LHCN-M2 (cell line): ENCODE data around the gene WFDC6. TPM values are rescaled to one million over a fixed set of nuclear protein-coding genes. Genes with fewer than 3 reads are reported as not detected.
A peak's percentile ranks its signal among the peaks of the same experiment; 100 is the strongest.
"Not testable (repeated sequence)": the region's sequence is repeated elsewhere in the genome, so short reads cannot be mapped to it uniquely, and the experiment has no call there.

Source experiments
- DNase-seq: peaks from one replicate; pipeline ENCODE4 v3.0.0-alpha.2; 2012; ENCODE audit warnings: low read depth
- polyA plus RNA-seq: library from polyadenylated mRNA; unstranded; fragments of >200 nt; gene quantifications from one replicate; pipeline ENCODE4 v1.2.1, GENCODE V29; 2012; ENCODE audit warnings: missing spikeins
- total RNA-seq: library from RNA; depleted of rRNA; stranded (reverse); fragments of >200 nt; gene quantifications from 2 replicates; pipeline ENCODE4 v1.2.3, GENCODE V29; 2014; rRNA removed

WFDC6 gene
- total RNA-seq: not detected in 2 replicates
- not detected for polyA plus RNA-seq

GRCh38 chr20:45539382-45539781 is at the start of gene WFDC6:
Gene WFDC6, minus strand, starts transcription at chr20:45539482. Its CDS starts 75 bp downstream, at chr20:45539407.
- DNase-seq: no peak

- DNase-seq: no peak
Measured at GRCh38 chr20:45588800-45589199, 49.5 kb upstream of the WFDC6 start.

- peak; percentile 46 for DNase-seq
Measured at GRCh38 chr20:45585986-45586385, 46.7 kb upstream of the WFDC6 start.

GRCh38 chr20:45584294-45584693 is 45.0 kb upstream of the WFDC6 start:
- not testable (repeated sequence) for DNase-seq

- no peak for DNase-seq
Measured at GRCh38 chr20:45583502-45583901, 44.2 kb upstream of the WFDC6 start.

- no peak for DNase-seq
Measured at GRCh38 chr20:45581702-45582101, 42.4 kb upstream of the WFDC6 start.

GRCh38 chr20:45579184-45579583 is 39.9 kb upstream of the WFDC6 start, which contains the start of gene WFDC8:
Gene WFDC8, minus strand, starts transcription at chr20:45579284. Its CDS starts 37 bp downstream, at chr20:45579247.
- DNase-seq: no peak

GRCh38 chr20:45578231-45578630 is 38.9 kb upstream of the WFDC6 start:
- no peak for DNase-seq

- no peak for DNase-seq
Measured at GRCh38 chr20:45576995-45577394, 37.7 kb upstream of the WFDC6 start.

GRCh38 chr20:45575931-45576330 is 36.6 kb upstream of the WFDC6 start:
- DNase-seq: no peak

GRCh38 chr20:45569650-45570049 is 30.4 kb upstream of the WFDC6 start:
- DNase-seq: not testable (repeated sequence)

GRCh38 chr20:45564760-45565276 is 25.5 kb upstream of the WFDC6 start:
- no peak for DNase-seq

GRCh38 chr20:45555198-45555597 is 15.9 kb upstream of the WFDC6 start:
- DNase-seq: no peak

GRCh38 chr20:45552456-45552855 is 13.2 kb upstream of the WFDC6 start:
- no peak for DNase-seq

GRCh38 chr20:45550765-45551164 is 11.5 kb upstream of the WFDC6 start:
- no peak for DNase-seq

- DNase-seq: no peak
Measured at GRCh38 chr20:45548410-45548809, 9.1 kb upstream of the WFDC6 start.

- no peak for DNase-seq
Measured at GRCh38 chr20:45547206-45547770, 8.0 kb upstream of the WFDC6 start, which contains the start of gene EPPIN. Gene EPPIN, minus strand, starts transcription at chr20:45547401. Its CDS starts 44 bp downstream, at chr20:45547357.

GRCh38 chr20:45545754-45546453 is 6.6 kb upstream of the WFDC6 start:
- peak; percentile 40 for DNase-seq

- no peak for DNase-seq
Measured at GRCh38 chr20:45545351-45545750, 6.1 kb upstream of the WFDC6 start.

- DNase-seq: no peak
Measured at GRCh38 chr20:45538209-45538799, 978 bp downstream of the WFDC6 start.

GRCh38 chr20:45527294-45527693 is 12.0 kb downstream of the WFDC6 start:
- DNase-seq: no peak

GRCh38 chr20:45523821-45524220 is 15.5 kb downstream of the WFDC6 start:
- no peak for DNase-seq
